Uterus (tissue), 4 donors: ENCODE results near the gene LSAMP. TPM values are rescaled to one million over a fixed set of nuclear protein-coding genes. Genes with fewer than 3 reads are reported as not detected.

Source experiments
- DNase-seq, 2 donors: peaks; one replicate each; pipeline ENCODE4 v3.0.0-alpha.2; 2019 to 2020
- H3K27ac ChIP-seq, 2 donors: fragments of 200-600 bp; sonication (generic); 1 replicate in 1 of 2; 2 replicates in 1 of 2; pipeline ENCODE4 v1.5.1; 2016 to 2018
- H3K27me3 ChIP-seq, 2 donors: fragments of 200-600 bp; sonication (generic); one replicate each; pipeline ENCODE4 v1.5.1; 2018 to 2019; ENCODE audit warnings: control low read depth in 1 of 2
- H3K36me3 ChIP-seq, 2 donors: fragments of 200-600 bp; sonication (generic); one replicate each; pipeline ENCODE4 v1.5.1; 2019; ENCODE audit warnings: control low read depth in 1 of 2
- H3K4me1 ChIP-seq, 2 donors: fragments of 200-600 bp; sonication (generic); one replicate each; pipeline ENCODE4 v1.5.1; 2018 to 2019; ENCODE audit warnings: control low read depth in 1 of 2
- H3K4me3 ChIP-seq, 2 donors: fragments of 200-600 bp; sonication (generic); 1 replicate in 1 of 2; 2 replicates in 1 of 2; pipeline ENCODE4 v1.5.1; 2018 to 2019; ENCODE audit warnings: mild to moderate bottlenecking in 1 of 2
- H3K9me3 ChIP-seq, 2 donors: fragments of 200-600 bp; sonication (generic); one replicate each; pipeline ENCODE4 v1.5.1; 2019; ENCODE audit warnings: control low read depth in 1 of 2
- POLR2A ChIP-seq, 2 donors: fragments of 450-650 bp; IDR thresholded peaks; one replicate each; pipeline ENCODE4 v1.6.1; 2016; ENCODE audit warnings: antibody characterized with exemption in 2 of 2, mild to moderate bottlenecking in 1 of 2, moderate library complexity in 1 of 2
- intact Hi-C: fragments of 100-400 bp; cut with DNase I; formaldehyde crosslinking; loops from one replicate; pipeline ENCODE4 v1.15.1; 2023; ENCODE audit warnings: low total_unique reads
- total RNA-seq, 4 donors: library from RNA; depleted of rRNA in 3 of 4; stranded (reverse); fragments of >200 nt in 3 of 4; gene quantifications; one replicate each; pipeline versions ENCODE4 v1.1.0 to v1.2.4, GENCODE V29; 2014 to 2023
- TF ChIP-seq, protein P1 (sequence below), 4 experiments: fragments of 200-600 bp in 2 of 4; fragments of 450-650 bp in 2 of 4; sonication (generic) in 2 of 4; IDR thresholded peaks; one replicate each; pipeline ENCODE4 v1.5.1; 2016 to 2019; ENCODE audit warnings: antibody characterized with exemption in 4 of 4, mild to moderate bottlenecking in 2 of 4, moderate library complexity in 1 of 4
- donor health status: DM: yes; HTN: yes; CAD: no.

The LSAMP gene
- total RNA-seq, 4 donors from 2014 or later = 0.26 to 25.8 (median 1.8) TPM

DNA sequence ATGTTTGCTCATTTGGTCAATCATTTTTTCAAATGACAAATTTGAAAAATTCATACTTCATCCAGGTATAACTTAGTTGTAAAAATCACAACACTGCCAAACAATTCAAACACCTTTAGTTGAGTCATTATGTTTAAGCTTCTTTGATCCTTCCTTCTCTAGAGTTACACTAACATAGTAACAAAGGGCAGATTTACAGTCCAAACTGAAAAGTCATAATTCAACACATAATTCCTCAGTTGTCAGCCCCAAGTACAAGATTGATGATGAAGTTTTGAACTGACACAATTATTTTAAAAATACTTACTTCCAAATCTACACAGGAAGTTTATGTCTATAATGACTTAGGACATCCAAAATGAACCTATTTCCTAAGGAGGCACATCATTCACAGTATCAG, 264.1 kb downstream of the LSAMP start:
- Histone ChIP-seq H3K9me3 (no peaks in the 10 kb centered on the region), H3K27ac (no peak overlapping the region), H3K36me3 (no peaks in the 10 kb centered on the region), H3K4me1 (no peaks in the 10 kb centered on the region), H3K4me3 (no peak overlapping the region), H3K27me3 (no peaks in the 10 kb centered on the region)
- no peak for DNase-seq
- TF ChIP-seq, protein P1, sequence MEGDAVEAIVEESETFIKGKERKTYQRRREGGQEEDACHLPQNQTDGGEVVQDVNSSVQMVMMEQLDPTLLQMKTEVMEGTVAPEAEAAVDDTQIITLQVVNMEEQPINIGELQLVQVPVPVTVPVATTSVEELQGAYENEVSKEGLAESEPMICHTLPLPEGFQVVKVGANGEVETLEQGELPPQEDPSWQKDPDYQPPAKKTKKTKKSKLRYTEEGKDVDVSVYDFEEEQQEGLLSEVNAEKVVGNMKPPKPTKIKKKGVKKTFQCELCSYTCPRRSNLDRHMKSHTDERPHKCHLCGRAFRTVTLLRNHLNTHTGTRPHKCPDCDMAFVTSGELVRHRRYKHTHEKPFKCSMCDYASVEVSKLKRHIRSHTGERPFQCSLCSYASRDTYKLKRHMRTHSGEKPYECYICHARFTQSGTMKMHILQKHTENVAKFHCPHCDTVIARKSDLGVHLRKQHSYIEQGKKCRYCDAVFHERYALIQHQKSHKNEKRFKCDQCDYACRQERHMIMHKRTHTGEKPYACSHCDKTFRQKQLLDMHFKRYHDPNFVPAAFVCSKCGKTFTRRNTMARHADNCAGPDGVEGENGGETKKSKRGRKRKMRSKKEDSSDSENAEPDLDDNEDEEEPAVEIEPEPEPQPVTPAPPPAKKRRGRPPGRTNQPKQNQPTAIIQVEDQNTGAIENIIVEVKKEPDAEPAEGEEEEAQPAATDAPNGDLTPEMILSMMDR (IDR thresholded peaks at IDR 0.05) = no peak
- TF ChIP-seq POLR2A (IDR thresholded peaks at IDR 0.05) = no peak
- intact Hi-C loops = no loop called here

DNA sequence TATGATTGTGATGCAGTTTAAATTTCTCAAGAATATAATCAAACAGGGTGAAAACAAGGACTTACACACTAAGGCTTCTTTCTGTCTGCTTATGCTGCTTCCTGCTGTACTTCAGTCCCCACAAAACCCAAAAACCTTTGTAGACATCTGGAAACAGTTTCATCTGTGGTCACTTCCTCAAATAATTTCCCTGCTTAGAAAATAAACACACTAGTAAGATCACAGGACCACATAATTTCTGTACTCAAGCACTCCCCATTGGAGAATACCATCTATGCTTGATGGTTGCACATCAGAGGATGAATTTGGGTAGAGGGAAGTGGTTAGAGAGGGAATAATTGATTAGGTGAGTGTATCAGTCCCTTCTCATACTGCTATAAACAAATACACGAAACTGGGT, 266.2 kb downstream of the LSAMP start:
- intact Hi-C loops = no loop called here
- Histone ChIP-seq H3K4me1 (no peaks in the 10 kb centered on the region), H3K27me3 (no peaks in the 10 kb centered on the region), H3K36me3 (no peaks in the 10 kb centered on the region), H3K9me3 (no peaks in the 10 kb centered on the region), H3K4me3 (no peak overlapping the region), H3K27ac (no peak overlapping the region)
- no peak for TF ChIP-seq POLR2A (IDR thresholded peaks at IDR 0.05)
- TF ChIP-seq, protein P1 (IDR thresholded peaks at IDR 0.05) = no peak
- DNase-seq = no peak

DNA sequence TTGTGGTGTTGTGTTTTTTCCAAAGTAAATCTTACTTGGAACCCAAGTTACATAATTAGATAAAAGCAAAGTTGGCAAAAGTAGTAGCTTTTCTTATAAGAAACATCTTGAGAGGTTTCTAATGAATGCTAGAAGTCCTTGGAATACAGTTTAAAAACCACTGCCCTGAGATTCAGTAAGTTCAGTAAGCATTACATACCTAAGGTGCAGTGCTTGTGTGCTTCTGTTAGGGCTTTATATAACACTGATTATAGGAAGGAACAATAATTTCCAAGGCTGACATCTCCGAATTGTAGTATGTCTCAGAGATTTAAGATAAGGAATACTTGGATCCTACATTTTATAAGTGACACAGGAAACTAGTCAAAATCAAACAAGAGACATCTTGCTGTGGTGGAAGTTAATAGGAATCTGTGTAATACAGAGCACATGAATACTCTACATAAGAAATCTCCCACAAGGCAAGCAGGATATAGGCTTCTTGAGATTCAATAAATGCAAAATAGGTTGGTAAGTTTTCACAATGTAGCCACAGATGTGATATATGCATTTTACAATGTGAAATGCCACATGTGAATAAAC, 268.2 kb downstream of the LSAMP start:
- no peaks in the 10 kb centered on the region for H3K36me3 ChIP-seq
- H3K4me3 ChIP-seq = no peak overlapping the region
- H3K27me3 ChIP-seq = no peaks in the 10 kb centered on the region
- TF ChIP-seq POLR2A (IDR thresholded peaks at IDR 0.05) = no peak
- TF ChIP-seq, protein P1 (IDR thresholded peaks at IDR 0.05) = no peak
- H3K9me3 ChIP-seq = no peaks in the 10 kb centered on the region
- H3K27ac ChIP-seq = no peak overlapping the region
- no peaks in the 10 kb centered on the region for H3K4me1 ChIP-seq
- intact Hi-C loops = no loop called here
- no peak for DNase-seq

DNA sequence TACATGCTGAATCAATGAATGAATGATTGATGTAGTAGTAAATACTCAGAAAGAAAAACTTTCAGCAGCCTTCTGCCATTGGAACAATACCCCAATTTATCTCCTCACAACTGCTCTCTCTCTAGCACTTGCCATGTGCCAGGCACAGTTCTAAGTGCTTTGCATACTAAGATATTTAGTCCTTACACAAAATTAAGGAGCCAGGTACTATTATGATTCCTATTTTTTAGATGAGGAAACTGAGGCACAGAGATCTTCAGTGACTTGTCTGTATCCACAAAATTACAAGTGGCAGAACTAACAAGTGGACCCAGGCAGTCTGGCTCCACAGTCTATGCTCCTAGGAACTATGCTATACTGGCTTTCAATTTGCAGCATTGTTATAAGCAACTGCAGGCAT, 279.2 kb downstream of the LSAMP start:
- TF ChIP-seq, protein P1 (IDR thresholded peaks at IDR 0.05) = no peak
- TF ChIP-seq POLR2A (IDR thresholded peaks at IDR 0.05) = no peak
- intact Hi-C loops = no loop called here

DNA sequence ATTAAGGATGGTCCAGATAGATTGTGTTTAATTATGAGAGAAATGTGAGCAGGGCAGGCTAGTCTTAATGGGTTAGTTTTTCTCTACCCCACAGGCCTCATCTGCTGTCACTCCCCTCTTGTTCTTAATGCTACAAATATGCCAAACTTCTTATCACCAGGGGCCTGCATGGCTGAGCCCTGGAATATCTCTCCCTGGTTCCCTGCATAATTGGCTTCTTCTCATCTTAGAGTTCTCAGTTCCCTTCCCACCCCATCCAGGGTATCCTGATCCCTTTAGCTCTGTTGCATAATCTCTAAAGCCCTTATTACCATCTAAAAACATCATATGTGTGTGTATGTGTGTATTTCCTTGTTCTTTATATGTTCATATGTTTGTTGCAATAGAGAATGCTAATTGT, 279.6 kb downstream of the LSAMP start:
- Histone ChIP-seq H3K36me3 (no peaks in the 10 kb centered on the region), H3K4me3 (no peak overlapping the region), H3K4me1 (no peaks in the 10 kb centered on the region), H3K9me3 (no peaks in the 10 kb centered on the region), H3K27me3 (no peaks in the 10 kb centered on the region), H3K27ac (no peak overlapping the region)
- TF ChIP-seq, protein P1 (IDR thresholded peaks at IDR 0.05) = no peak
- TF ChIP-seq POLR2A (IDR thresholded peaks at IDR 0.05) = no peak
- DNase-seq = no peak
- intact Hi-C loops = no loop called here

More for the DNA sequence above, 279.2 kb downstream of the LSAMP start:
- H3K4me3 ChIP-seq = no peak overlapping the region
- DNase-seq = no peak
- no peaks in the 10 kb centered on the region for H3K4me1 ChIP-seq
- no peaks in the 10 kb centered on the region for H3K36me3 ChIP-seq
- no peak overlapping the region for H3K27ac ChIP-seq
- no peaks in the 10 kb centered on the region for H3K27me3 ChIP-seq
- H3K9me3 ChIP-seq = no peaks in the 10 kb centered on the region
